Panc1 (cell line): ENCODE data around the gene ARID5B.

Experiments used
- CTCF ChIP-seq: fragments of 450-650 bp; IDR thresholded peaks from 2 replicates; pipeline ENCODE4 v1.5.1; 2017; ENCODE audit warnings: mild to moderate bottlenecking
- SIN3A ChIP-seq: IDR thresholded peaks from 2 replicates; pipeline ENCODE4 v1.6.1; 2012; ENCODE audit warnings: low read depth, mild to moderate bottlenecking, low read length, moderate library complexity, borderline replicate concordance; ENCODE audit not compliant: insufficient read depth
- TCF7L2 ChIP-seq: IDR thresholded peaks from 2 replicates; pipeline ENCODE4 v1.6.1; 2011; ENCODE audit warnings: mild to moderate bottlenecking, low read depth, low read length, inconsistent platforms

- TF ChIP-seq CTCF (no peak), TCF7L2 (no peak), SIN3A (no peak)
Measured at GRCh38 chr10:62131724-62132123, 230.2 kb downstream of the ARID5B start.
